Large intestine (tissue), 3 donors: ENCODE measurements around the gene TMEM92. TPM values are rescaled to one million over a fixed set of nuclear protein-coding genes. Genes with fewer than 3 reads are reported as not detected.

Source experiments
- DNase-seq, 2 donors: peaks; one replicate each; pipeline versions ENCODE4 v3.0.0 to v3.0.0-alpha.2; 2013
- H3K27ac ChIP-seq: one replicate; pipeline ENCODE4 v1.5.1; 2013; ENCODE audit warnings: low read length
- H3K27me3 ChIP-seq: 2 replicates; pipeline ENCODE4 v1.6.1; 2013; ENCODE audit warnings: low read length; ENCODE audit not compliant: control insufficient read depth, insufficient read depth
- H3K36me3 ChIP-seq: 2 replicates; pipeline ENCODE4 v1.6.1; 2013; ENCODE audit warnings: low read length; ENCODE audit not compliant: control insufficient read depth, insufficient read depth
- H3K4me1 ChIP-seq: one replicate; pipeline ENCODE4 v1.6.1; 2013; ENCODE audit warnings: low read length; ENCODE audit not compliant: control insufficient read depth, insufficient read depth
- H3K4me3 ChIP-seq: one replicate; pipeline ENCODE4 v1.5.1; 2013; ENCODE audit warnings: low read length
- H3K9me3 ChIP-seq: one replicate; pipeline ENCODE4 v1.6.1; 2013; ENCODE audit warnings: mild to moderate bottlenecking, low read depth, low read length, moderate library complexity; ENCODE audit not compliant: control insufficient read depth
- WGBS: methylation state at CpG from one replicate; pipeline ENCODE4 v1.1.5; 2013; ENCODE audit warnings: low lambda C conversion rate; ENCODE audit not compliant: insufficient coverage; 5-methylcytosine and 5-hydroxymethylcytosine counted together
- polyA plus RNA-seq: library from polyadenylated mRNA; unstranded; fragments of 120-200 nt; gene quantifications from one replicate; pipeline ENCODE4 v1.2.1, GENCODE V29; 2013

TMEM92 gene
- polyA plus RNA-seq, 1 donor = 75.9 TPM

- Histone ChIP-seq H3K4me1 (peaks cover 74% of the 10 kb centered on the region), H3K27me3 (no peaks in the 10 kb centered on the region), H3K36me3 (peaks cover 18% of the 10 kb centered on the region), H3K9me3 (no peaks in the 10 kb centered on the region), H3K27ac (no peak overlapping the region), H3K4me3 (peak overlapping the region; percentile 8)
- WGBS = 40% methylated on average over 1 of the region's 5 CpGs
- DNase-seq = no peak
These were observed 3.1 kb downstream of the TMEM92 start for GRCh38 chr17:50277357-50277754.

GRCh38 chr17:50278526-50279180 is 4.4 kb downstream of the TMEM92 start:
- Histone ChIP-seq H3K9me3 (peaks cover 3% of the 10 kb centered on the region), H3K4me3 (no peak overlapping the region), H3K4me1 (peaks cover 72% of the 10 kb centered on the region), H3K27me3 (no peaks in the 10 kb centered on the region), H3K36me3 (peaks cover 18% of the 10 kb centered on the region), H3K27ac (peak overlapping the region; percentile 34)
- no CpG with 5 or more reads among the region's 14 CpGs for WGBS
- no peak for DNase-seq

GRCh38 chr17:50279181-50279526 is 4.9 kb downstream of the TMEM92 start:
- WGBS = no CpG with 5 or more reads among the region's 4 CpGs
- no peaks in the 10 kb centered on the region for H3K27me3 ChIP-seq
- H3K4me1 ChIP-seq = peaks cover 73% of the 10 kb centered on the region
- no peak for DNase-seq
- H3K4me3 ChIP-seq = no peak overlapping the region
- H3K9me3 ChIP-seq = peaks cover 3% of the 10 kb centered on the region
- peak overlapping the region; percentile 44 for H3K27ac ChIP-seq
- H3K36me3 ChIP-seq = peaks cover 18% of the 10 kb centered on the region

GRCh38 chr17:50279639-50280038 is 5.4 kb downstream of the TMEM92 start:
- H3K36me3 ChIP-seq = peaks cover 18% of the 10 kb centered on the region
- H3K9me3 ChIP-seq = peaks cover 3% of the 10 kb centered on the region
- H3K27ac ChIP-seq = peak overlapping the region; percentile 44
- no peak overlapping the region for H3K4me3 ChIP-seq
- DNase-seq = peak in 1 of 2 donors; percentile 43
- H3K4me1 ChIP-seq = peaks cover 73% of the 10 kb centered on the region
- no peaks in the 10 kb centered on the region for H3K27me3 ChIP-seq
- WGBS = no CpG with 5 or more reads among the region's 7 CpGs

- Histone ChIP-seq H3K36me3 (peaks cover 18% of the 10 kb centered on the region), H3K27ac (peak overlapping the region; percentile 57), H3K4me1 (peaks cover 73% of the 10 kb centered on the region), H3K4me3 (no peak overlapping the region), H3K27me3 (no peaks in the 10 kb centered on the region), H3K9me3 (peaks cover 3% of the 10 kb centered on the region)
- DNase-seq = peak; percentile 65 to 84
- WGBS = no CpG with 5 or more reads among the region's 8 CpGs
These were observed 5.8 kb downstream of the TMEM92 start for GRCh38 chr17:50280068-50280467.

- H3K9me3 ChIP-seq = peaks cover 3% of the 10 kb centered on the region
- H3K36me3 ChIP-seq = peaks cover 18% of the 10 kb centered on the region
- no peak for DNase-seq
- peak overlapping the region; percentile 57 for H3K27ac ChIP-seq
- no peak overlapping the region for H3K4me3 ChIP-seq
- no CpG with 5 or more reads among the region's 7 CpGs for WGBS
- peaks cover 73% of the 10 kb centered on the region for H3K4me1 ChIP-seq
- no peaks in the 10 kb centered on the region for H3K27me3 ChIP-seq
These were observed 6.7 kb downstream of the TMEM92 start for GRCh38 chr17:50280801-50281441.

- peak; percentile 84 to 88 for DNase-seq
- peak overlapping the region; percentile 48 for H3K27ac ChIP-seq
- H3K4me1 ChIP-seq = peaks cover 64% of the 10 kb centered on the region
- WGBS = 60% methylated on average over 1 of the region's 4 CpGs
- H3K9me3 ChIP-seq = peaks cover 3% of the 10 kb centered on the region
- H3K4me3 ChIP-seq = no peak overlapping the region
- no peaks in the 10 kb centered on the region for H3K27me3 ChIP-seq
- H3K36me3 ChIP-seq = peaks cover 18% of the 10 kb centered on the region
These were observed 7.6 kb downstream of the TMEM92 start for GRCh38 chr17:50281739-50282401.

- Histone ChIP-seq H3K4me3 (no peak overlapping the region), H3K36me3 (peaks cover 17% of the 10 kb centered on the region), H3K27ac (no peak overlapping the region), H3K9me3 (peaks cover 3% of the 10 kb centered on the region), H3K4me1 (peaks cover 50% of the 10 kb centered on the region), H3K27me3 (no peaks in the 10 kb centered on the region)
- no peak for DNase-seq
- no CpG with 5 or more reads among the region's 10 CpGs for WGBS
These were observed 9.0 kb downstream of the TMEM92 start for GRCh38 chr17:50283246-50283645.

- H3K4me1 ChIP-seq = peaks cover 46% of the 10 kb centered on the region
- peaks cover 12% of the 10 kb centered on the region for H3K36me3 ChIP-seq
- no peak overlapping the region for H3K4me3 ChIP-seq
- no CpG with 5 or more reads among the region's 7 CpGs for WGBS
- DNase-seq = no peak
- no peaks in the 10 kb centered on the region for H3K27me3 ChIP-seq
- H3K27ac ChIP-seq = no peak overlapping the region
- peaks cover 3% of the 10 kb centered on the region for H3K9me3 ChIP-seq
These were observed 9.4 kb downstream of the TMEM92 start for GRCh38 chr17:50283714-50284113.

GRCh38 chr17:50285941-50286340 is 11.7 kb downstream of the TMEM92 start:
- no peaks in the 10 kb centered on the region for H3K27me3 ChIP-seq
- DNase-seq = no peak
- no peaks in the 10 kb centered on the region for H3K36me3 ChIP-seq
- 86% methylated on average over 1 of the region's 3 CpGs for whole genome bisulfite sequencing
- no peak overlapping the region for H3K4me3 ChIP-seq
- H3K27ac ChIP-seq = no peak overlapping the region
- peaks cover 3% of the 10 kb centered on the region for H3K9me3 ChIP-seq
- H3K4me1 ChIP-seq = peaks cover 32% of the 10 kb centered on the region
